Neuronal stem cell (in vitro differentiated cells): ENCODE results near the gene TMEM185A.
"Not testable (repeated sequence)": the region's sequence is repeated elsewhere in the genome, so short reads cannot be mapped to it uniquely, and the experiment has no call there.

Experiments
- DNase-seq: peaks from one replicate; pipeline ENCODE4 v3.0.0-alpha.2; 2013; ENCODE audit warnings: low spot score
- H2AFZ ChIP-seq: one replicate; pipeline ENCODE4 v1.6.1; 2013; ENCODE audit warnings: mild to moderate bottlenecking, low read length, inconsistent platforms
- H2AK5ac ChIP-seq: 2 replicates; pipeline ENCODE4 v1.6.1; 2013; ENCODE audit warnings: low read depth, mild to moderate bottlenecking, inconsistent platforms, low read length, moderate library complexity, mixed read lengths
- H2BK120ac ChIP-seq: 2 replicates; pipeline ENCODE4 v1.6.1; 2013; ENCODE audit warnings: low read depth, mild to moderate bottlenecking, inconsistent platforms, low read length, moderate library complexity, mixed read lengths
- H2BK12ac ChIP-seq: one replicate; pipeline ENCODE4 v1.6.1; 2013; ENCODE audit warnings: low read length, inconsistent platforms
- H2BK15ac ChIP-seq: 2 replicates; pipeline ENCODE4 v1.6.1; 2013; ENCODE audit warnings: mild to moderate bottlenecking, low read length, inconsistent platforms, mixed read lengths
- H2BK5ac ChIP-seq: one replicate; pipeline ENCODE4 v1.6.1; 2013; ENCODE audit warnings: inconsistent platforms, mild to moderate bottlenecking, low read length, moderate library complexity
- H3K14ac ChIP-seq: one replicate; pipeline ENCODE4 v1.6.1; 2013; ENCODE audit warnings: low read length, inconsistent platforms
- H3K18ac ChIP-seq: 2 replicates; pipeline ENCODE4 v1.6.1; 2013; ENCODE audit warnings: low read length, inconsistent platforms
- H3K23ac ChIP-seq: 2 replicates; pipeline ENCODE4 v1.6.1; 2013; ENCODE audit warnings: low read depth, mild to moderate bottlenecking, mixed read lengths, low read length, inconsistent platforms; ENCODE audit not compliant: poor library complexity
- H3K27ac ChIP-seq: replicated peaks from 3 replicates; pipeline ENCODE4 v1.5.1; 2013; ENCODE audit warnings: low read length, inconsistent platforms
- H3K27me3 ChIP-seq, 3 experiments: 2 replicates each; pipeline ENCODE4 v1.6.1; 2013; ENCODE audit warnings: low read length in 3 of 3, mild to moderate bottlenecking in 2 of 3, inconsistent platforms in 1 of 3, low read depth in 1 of 3, mixed read lengths in 1 of 3, moderate library complexity in 1 of 3; ENCODE audit not compliant: control insufficient read depth in 3 of 3, insufficient read depth in 3 of 3
- H3K36me3 ChIP-seq, 2 donors: replicated peaks in 1 of 2; 2 replicates each; pipeline ENCODE4 v1.6.1; 2013; ENCODE audit warnings: low read length in 2 of 2; ENCODE audit not compliant: control insufficient read depth in 2 of 2, insufficient read depth in 2 of 2
- H3K4ac ChIP-seq: 2 replicates; pipeline ENCODE4 v1.6.1; 2013; ENCODE audit warnings: inconsistent platforms, mild to moderate bottlenecking, low read length, moderate library complexity
- H3K4me1 ChIP-seq, 2 donors: 1 replicate in 1 of 2; 2 replicates in 1 of 2; pipeline ENCODE4 v1.6.1; 2013; ENCODE audit warnings: low read length in 2 of 2, low read depth in 1 of 2; ENCODE audit not compliant: control insufficient read depth in 2 of 2, insufficient read depth in 1 of 2
- H3K4me2 ChIP-seq: one replicate; pipeline ENCODE4 v1.6.1; 2013; ENCODE audit warnings: mild to moderate bottlenecking, low read length, inconsistent platforms; ENCODE audit not compliant: insufficient read depth, poor library complexity, severe bottlenecking
- H3K4me3 ChIP-seq, 2 donors: 2 replicates each; pipeline ENCODE4 v1.5.1; 2013; ENCODE audit warnings: low read length in 2 of 2, mild to moderate bottlenecking in 2 of 2, inconsistent platforms in 1 of 2, moderate library complexity in 1 of 2
- H3K79me1 ChIP-seq: one replicate; pipeline ENCODE4 v1.6.1; 2013; ENCODE audit warnings: low read depth, mild to moderate bottlenecking, inconsistent platforms, low read length, moderate library complexity
- H3K9ac ChIP-seq: one replicate; pipeline ENCODE4 v1.6.1; 2013; ENCODE audit warnings: mild to moderate bottlenecking, low read depth, low read length, inconsistent platforms; ENCODE audit not compliant: poor library complexity
- H3K9me3 ChIP-seq, 2 donors: replicated peaks in 1 of 2; 2 replicates each; pipeline versions ENCODE3 to v1.6.1; 2013; ENCODE audit warnings: low read length in 2 of 2, mild to moderate bottlenecking in 2 of 2, inconsistent platforms in 1 of 2, low read depth in 1 of 2, mixed read lengths in 1 of 2, moderate library complexity in 1 of 2; ENCODE audit not compliant: control insufficient read depth in 2 of 2, insufficient read depth in 1 of 2
- H4K8ac ChIP-seq: one replicate; pipeline ENCODE4 v1.6.1; 2013; ENCODE audit warnings: low read depth, mild to moderate bottlenecking, inconsistent platforms, low read length, moderate library complexity
- H4K91ac ChIP-seq: one replicate; pipeline ENCODE4 v1.6.1; 2013; ENCODE audit warnings: low read length, low read depth, mild to moderate bottlenecking, inconsistent platforms; ENCODE audit not compliant: poor library complexity
- WGBS, 2 donors: extraction: QIAGEN DNeasy Blood & Tissue Kit; methylation state at CpG; one replicate each; pipeline ENCODE4 v1.1.7; 2013; ENCODE audit warnings: missing lambda C conversion rate in 2 of 2, mixed read lengths in 1 of 2; ENCODE audit not compliant: insufficient read length in 2 of 2, insufficient replicate concordance in 1 of 2; ENCODE audit errors: extremely low coverage in 2 of 2; 5-methylcytosine and 5-hydroxymethylcytosine counted together

The TMEM185A gene

DNA sequence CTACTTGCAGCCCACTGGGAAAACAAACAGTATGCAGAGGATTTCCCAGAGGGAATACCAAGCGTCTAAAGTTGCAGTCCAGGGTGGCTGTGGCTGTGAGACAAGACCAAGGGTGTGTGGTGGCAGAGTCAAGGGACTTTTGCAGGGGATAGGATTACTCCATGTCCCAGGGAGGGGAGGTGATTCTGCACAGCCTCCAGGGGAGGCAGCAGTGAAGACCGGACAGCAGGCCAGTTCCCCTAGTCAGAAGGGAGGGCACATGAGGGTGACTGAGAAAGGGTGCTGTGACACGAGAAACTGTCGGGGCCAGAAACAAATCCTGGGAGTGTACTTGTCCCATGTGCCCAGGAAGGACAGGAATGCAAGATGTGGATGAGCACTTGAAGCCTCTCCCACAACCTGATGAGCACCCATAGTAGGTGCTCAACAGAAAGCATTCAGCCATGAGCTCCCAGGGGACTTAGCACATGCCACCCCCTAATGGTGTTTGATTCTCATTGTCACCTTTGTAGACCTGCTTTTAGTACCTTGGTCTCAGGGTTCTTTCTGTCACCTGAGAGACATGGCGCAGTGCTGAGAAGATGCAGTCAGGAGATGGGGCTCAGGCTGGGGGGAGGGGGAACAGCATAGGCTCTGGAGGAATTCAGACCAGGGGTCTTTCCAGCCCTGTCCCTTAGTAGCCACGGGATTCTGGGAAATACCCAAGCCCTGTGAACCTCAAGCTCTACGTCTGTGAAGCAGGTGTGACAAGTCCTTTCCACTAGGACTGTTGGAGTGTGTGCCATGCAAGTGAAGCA is 63.8 kb downstream of the TMEM185A start:
- H3K79me1 ChIP-seq = no peaks in the 10 kb centered on the region
- H3K4me3 ChIP-seq = no peak overlapping the region
- no peak overlapping the region for H4K91ac ChIP-seq
- no CpG with 5 or more reads among the region's 7 CpGs for WGBS, 2 donors
- DNase-seq = no peak
- H3K27me3 ChIP-seq = no peaks in the 10 kb centered on the region
- no peak overlapping the region for H2BK120ac ChIP-seq
- no peak overlapping the region for H2AK5ac ChIP-seq
- H3K9me3 ChIP-seq = no peaks in the 10 kb centered on the region
- H3K27ac ChIP-seq = no peak overlapping the region
- no peak overlapping the region for H3K18ac ChIP-seq
- H2AFZ ChIP-seq = no peak overlapping the region
- H3K4ac ChIP-seq = no peak overlapping the region
- no peak overlapping the region for H4K8ac ChIP-seq
- no peak overlapping the region for H2BK15ac ChIP-seq
- no peak overlapping the region for H2BK12ac ChIP-seq
- H3K14ac ChIP-seq = no peak overlapping the region
- H3K4me1 ChIP-seq = peaks cover 0 to 4% of the 10 kb centered on the region in 2 donors
- no peak overlapping the region for H3K23ac ChIP-seq
- H3K4me2 ChIP-seq = no peak overlapping the region
- no peak overlapping the region for H2BK5ac ChIP-seq
- no peaks in the 10 kb centered on the region for H3K36me3 ChIP-seq
- no peak overlapping the region for H3K9ac ChIP-seq

DNA sequence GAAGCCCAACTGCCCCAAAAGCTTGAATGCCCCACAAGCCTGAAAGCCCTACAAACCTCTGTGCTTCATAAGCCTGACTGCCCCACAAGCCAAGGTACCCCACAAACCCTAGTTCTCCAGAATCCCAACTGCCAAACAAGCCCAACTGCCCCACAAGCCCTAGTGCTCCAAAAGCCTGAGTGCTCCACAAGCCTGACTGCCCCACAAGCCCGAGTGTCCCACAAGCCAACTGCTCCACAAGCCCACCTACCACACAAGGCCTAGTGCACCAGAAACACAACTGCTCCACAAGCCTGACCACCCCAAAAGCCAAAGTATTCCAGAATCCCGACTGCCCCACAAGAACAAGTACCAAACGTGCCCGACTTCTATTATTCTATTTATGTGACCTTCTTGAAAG is 68.2 kb downstream of the TMEM185A start:
- no peak overlapping the region for H3K14ac ChIP-seq
- no peak overlapping the region for H4K91ac ChIP-seq
- H3K36me3 ChIP-seq = no peaks in the 10 kb centered on the region
- H3K18ac ChIP-seq = no peak overlapping the region
- no peaks in the 10 kb centered on the region for H3K9me3 ChIP-seq
- no peak overlapping the region for H2BK15ac ChIP-seq
- H2BK120ac ChIP-seq = no peak overlapping the region
- H3K9ac ChIP-seq = no peak overlapping the region
- H3K27ac ChIP-seq = no peak overlapping the region
- no peak overlapping the region for H3K4me2 ChIP-seq
- no peaks in the 10 kb centered on the region for H3K79me1 ChIP-seq
- no peak overlapping the region for H2BK12ac ChIP-seq
- H2AFZ ChIP-seq = no peak overlapping the region
- WGBS, 2 donors = no CpG with 5 or more reads among the region's 4 CpGs
- no peaks in the 10 kb centered on the region for H3K4me1 ChIP-seq
- DNase-seq = no peak
- H3K4me3 ChIP-seq = no peak overlapping the region
- H2AK5ac ChIP-seq = no peak overlapping the region
- no peak overlapping the region for H4K8ac ChIP-seq
- H2BK5ac ChIP-seq = no peak overlapping the region
- no peak overlapping the region for H3K4ac ChIP-seq
- H3K23ac ChIP-seq = no peak overlapping the region
- H3K27me3 ChIP-seq = no peaks in the 10 kb centered on the region

DNA sequence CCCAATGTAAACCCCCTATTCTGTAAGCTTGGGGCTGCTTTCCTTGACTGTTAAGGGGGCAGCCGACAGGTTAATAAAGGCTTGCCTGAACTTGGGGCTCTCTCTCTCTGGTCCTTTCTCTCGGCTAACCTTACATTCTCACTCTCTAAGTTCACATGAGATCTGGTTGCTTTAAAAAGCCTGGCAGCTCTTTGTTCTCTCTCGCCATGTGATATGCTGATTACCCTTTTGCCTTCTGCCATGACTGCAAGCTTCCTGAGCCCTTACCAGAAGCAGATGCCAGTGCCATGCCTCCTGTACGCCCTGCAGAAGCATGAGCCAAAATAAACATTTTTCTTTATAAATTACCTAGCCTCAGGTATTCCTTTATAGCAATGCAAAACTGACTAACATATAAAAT is 76.3 kb downstream of the TMEM185A start:
- not testable (repeated sequence) for DNase-seq, H4K8ac ChIP-seq, H3K9me3 ChIP-seq, H2BK120ac ChIP-seq, H3K36me3 ChIP-seq, H2BK15ac ChIP-seq, H3K23ac ChIP-seq, H2AK5ac ChIP-seq, H4K91ac ChIP-seq, H3K9ac ChIP-seq, H3K27ac ChIP-seq, H2AFZ ChIP-seq, H3K14ac ChIP-seq, H3K79me1 ChIP-seq, H3K4ac ChIP-seq, H3K4me1 ChIP-seq, H3K4me3 ChIP-seq, H3K18ac ChIP-seq, H3K4me2 ChIP-seq, H2BK5ac ChIP-seq, H3K27me3 ChIP-seq, H2BK12ac ChIP-seq
- no CpG with 5 or more reads among the region's 4 CpGs for WGBS, 2 donors

DNA sequence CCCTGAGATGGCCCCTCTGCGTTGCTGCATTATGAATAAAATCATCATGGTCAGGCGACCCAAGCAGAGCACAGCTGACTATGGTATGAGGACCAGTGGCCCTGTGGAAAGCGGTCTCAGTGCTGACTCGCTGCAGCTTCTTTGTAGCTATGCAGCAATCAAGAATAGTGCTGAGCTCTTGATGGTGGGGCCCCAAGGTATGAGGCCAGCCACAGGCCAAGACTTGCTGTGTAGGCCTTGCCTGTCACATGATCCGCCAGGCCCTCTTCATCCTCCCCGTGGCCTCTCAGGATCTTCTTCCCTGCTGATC is 79.7 kb downstream of the TMEM185A start:
- H3K23ac ChIP-seq, H2BK15ac ChIP-seq, H3K4me2 ChIP-seq, DNase-seq, H3K4me1 ChIP-seq, H4K91ac ChIP-seq, H3K27ac ChIP-seq, H2AFZ ChIP-seq, H3K27me3 ChIP-seq, H3K4ac ChIP-seq, H4K8ac ChIP-seq, H3K14ac ChIP-seq, H3K9ac ChIP-seq, H2BK5ac ChIP-seq, H3K9me3 ChIP-seq, H3K79me1 ChIP-seq, H3K4me3 ChIP-seq, H3K36me3 ChIP-seq, H2AK5ac ChIP-seq, H2BK12ac ChIP-seq, H3K18ac ChIP-seq, H2BK120ac ChIP-seq: not testable (repeated sequence)
- WGBS, 2 donors = no CpG with 5 or more reads among the region's 6 CpGs
